Testis (tissue), 3 donors: ENCODE data around the gene GPR68. TPM values are rescaled to one million over a fixed set of nuclear protein-coding genes. Genes with fewer than 3 reads are reported as not detected.

ENCODE experiments used
- DNase-seq: peaks from one replicate; pipeline ENCODE4 v3.0.0-alpha.2; 2019
- H3K27ac ChIP-seq, 2 donors: fragments of 200-600 bp; sonication (generic); one replicate each; pipeline ENCODE4 v1.5.1; 2019
- H3K27me3 ChIP-seq: fragments of 200-600 bp; sonication (generic); one replicate; pipeline ENCODE4 v1.5.1; 2019
- H3K36me3 ChIP-seq: fragments of 200-600 bp; sonication (generic); one replicate; pipeline ENCODE4 v1.5.1; 2017; ENCODE audit warnings: low read depth; ENCODE audit errors: missing control alignments
- H3K4me1 ChIP-seq: fragments of 200-600 bp; sonication (generic); one replicate; pipeline ENCODE4 v1.5.1; 2019
- H3K4me3 ChIP-seq, 2 donors: fragments of 200-600 bp; sonication (generic); one replicate each; pipeline ENCODE4 v1.5.1; 2017 to 2019
- H3K9me3 ChIP-seq: fragments of 200-600 bp; sonication (generic); one replicate; pipeline ENCODE4 v1.5.1; 2017
- POLR2A ChIP-seq: fragments of 450-650 bp; IDR thresholded peaks from one replicate; pipeline ENCODE4 v1.6.1; 2017; ENCODE audit warnings: antibody characterized with exemption, mild to moderate bottlenecking, moderate library complexity
- WGBS, 2 donors: methylation state at CpG; one replicate each; pipeline ENCODE4 v1.1.5; 2018; 5-methylcytosine and 5-hydroxymethylcytosine counted together
- intact Hi-C: fragments of 100-400 bp; cut with DNase I; formaldehyde crosslinking; loops from one replicate; pipeline ENCODE4 v1.15.1; 2023; ENCODE audit warnings: low total_unique reads
- polyA plus RNA-seq: library from polyadenylated mRNA; stranded (reverse); fragments of 350-450 nt; fragmentation: Illumina TruSeq; extraction: RNeasy Lipid Tissue Mini Kit (QIAGEN cat#74804); gene quantifications from one replicate; pipeline ENCODE4 v1.2.3, GENCODE V29; 2014; ENCODE audit warnings: low read depth, low replicate concordance; ENCODE audit not compliant: insufficient read depth
- total RNA-seq, 2 donors: library from RNA; depleted of rRNA; stranded (reverse); fragments of >200 nt; gene quantifications; one replicate each; pipeline ENCODE4 v1.2.3, GENCODE V29; 2016
- TF ChIP-seq, protein P1 (sequence below), 3 experiments: fragments of 450-650 bp in 2 of 3; fragments of 200-600 bp in 1 of 3; sonication (generic) in 1 of 3; IDR thresholded peaks; one replicate each; pipeline ENCODE4 v1.5.1; 2016 to 2019; ENCODE audit warnings: antibody characterized with exemption in 3 of 3, mild to moderate bottlenecking in 2 of 3, moderate library complexity in 1 of 3

Gene GPR68
- total and polyA plus RNA-seq, 3 donors from 2014 or later = 1.1 to 3.8 (median 2.4) TPM

DNA sequence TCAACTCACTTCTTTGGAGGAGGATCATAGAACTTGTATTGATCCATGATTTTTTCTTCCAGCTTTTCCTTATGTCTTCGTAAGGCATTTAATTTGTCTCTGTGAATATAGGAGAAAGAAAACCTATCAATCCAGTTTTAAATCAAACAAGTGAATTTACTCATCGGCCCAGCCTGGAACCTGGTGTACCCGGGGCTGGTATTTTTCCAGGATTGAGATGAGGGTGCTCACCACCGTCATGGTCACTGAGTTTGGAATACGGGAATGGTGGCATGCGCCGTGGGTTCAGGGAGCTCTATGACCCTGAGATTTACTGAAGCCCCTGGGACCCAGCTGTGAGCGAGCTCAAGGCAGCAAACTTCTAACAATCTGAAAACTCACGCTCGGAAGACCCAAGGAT, 46.5 kb upstream of the GPR68 start:
- Histone ChIP-seq H3K9me3 (no peaks in the 10 kb centered on the region), H3K36me3 (no peaks in the 10 kb centered on the region), H3K4me3 (no peak overlapping the region), H3K27ac (no peak overlapping the region), H3K27me3 (no peaks in the 10 kb centered on the region), H3K4me1 (no peaks in the 10 kb centered on the region)
- intact Hi-C loops = no loop called here
- WGBS, 2 donors = 89 to 91% methylated on average over 10 of the region's 10 CpGs
- no peak for DNase-seq
- TF ChIP-seq, protein P1, sequence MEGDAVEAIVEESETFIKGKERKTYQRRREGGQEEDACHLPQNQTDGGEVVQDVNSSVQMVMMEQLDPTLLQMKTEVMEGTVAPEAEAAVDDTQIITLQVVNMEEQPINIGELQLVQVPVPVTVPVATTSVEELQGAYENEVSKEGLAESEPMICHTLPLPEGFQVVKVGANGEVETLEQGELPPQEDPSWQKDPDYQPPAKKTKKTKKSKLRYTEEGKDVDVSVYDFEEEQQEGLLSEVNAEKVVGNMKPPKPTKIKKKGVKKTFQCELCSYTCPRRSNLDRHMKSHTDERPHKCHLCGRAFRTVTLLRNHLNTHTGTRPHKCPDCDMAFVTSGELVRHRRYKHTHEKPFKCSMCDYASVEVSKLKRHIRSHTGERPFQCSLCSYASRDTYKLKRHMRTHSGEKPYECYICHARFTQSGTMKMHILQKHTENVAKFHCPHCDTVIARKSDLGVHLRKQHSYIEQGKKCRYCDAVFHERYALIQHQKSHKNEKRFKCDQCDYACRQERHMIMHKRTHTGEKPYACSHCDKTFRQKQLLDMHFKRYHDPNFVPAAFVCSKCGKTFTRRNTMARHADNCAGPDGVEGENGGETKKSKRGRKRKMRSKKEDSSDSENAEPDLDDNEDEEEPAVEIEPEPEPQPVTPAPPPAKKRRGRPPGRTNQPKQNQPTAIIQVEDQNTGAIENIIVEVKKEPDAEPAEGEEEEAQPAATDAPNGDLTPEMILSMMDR (IDR thresholded peaks at IDR 0.05) = no peak
- no peak for TF ChIP-seq POLR2A

DNA sequence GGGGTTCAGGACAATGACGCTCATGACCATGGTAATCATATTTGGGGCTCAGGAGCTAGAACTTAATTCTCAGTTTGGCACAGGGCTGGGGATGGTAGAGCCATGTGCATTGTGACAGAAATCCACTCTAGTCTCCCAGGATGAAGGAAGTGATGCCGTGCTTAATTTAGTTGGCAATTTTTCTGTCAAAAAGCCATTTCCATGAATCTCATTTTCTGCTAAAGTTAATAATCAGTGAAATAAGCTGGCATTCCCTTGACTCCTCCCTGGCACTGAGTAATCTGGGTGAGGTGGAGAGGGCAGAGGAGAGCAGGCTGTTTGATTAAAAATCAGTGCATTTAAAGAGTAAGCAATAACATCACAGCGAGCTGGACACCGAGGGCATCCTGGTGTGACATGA, 45.0 kb upstream of the GPR68 start:
- H3K4me1 ChIP-seq = no peaks in the 10 kb centered on the region
- 86 to 90% methylated on average over 4 of the region's 4 CpGs for WGBS, 2 donors
- intact Hi-C loops = loop anchor here (5.0 to 10.0 kb wide), 2 partner anchors 107 to 385 kb away; no protein-coding TSS in a partner anchor

DNA sequence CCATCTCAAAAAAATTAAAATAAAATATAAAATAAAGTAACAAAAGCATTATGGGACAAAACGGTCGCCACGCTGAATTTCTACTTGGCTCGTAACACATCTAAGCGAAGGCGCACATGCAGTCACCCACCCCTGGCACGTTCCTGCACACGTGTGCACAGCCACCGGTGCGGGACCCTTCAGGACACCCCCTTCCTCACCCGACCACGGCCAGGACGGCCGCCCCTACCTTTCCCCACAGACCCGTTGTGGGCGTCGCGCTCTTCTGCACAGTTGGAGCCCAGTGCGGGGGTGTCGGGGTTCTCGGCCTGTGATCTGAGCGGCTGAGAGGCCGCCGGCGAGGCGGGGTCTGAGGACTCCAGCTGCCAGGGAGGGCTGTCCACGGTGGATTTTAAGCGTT, 44.4 kb upstream of the GPR68 start:
- H3K27ac ChIP-seq = no peak overlapping the region
- H3K4me1 ChIP-seq = peaks cover 5% of the 10 kb centered on the region
- intact Hi-C loops = loop anchor here (5.0 to 10.0 kb wide), 2 partner anchors 107 to 384 kb away; no protein-coding TSS in a partner anchor
- no peaks in the 10 kb centered on the region for H3K9me3 ChIP-seq
- DNase-seq = no peak
- 92 to 97% methylated on average over 28 of the region's 28 CpGs for WGBS, 2 donors
- H3K36me3 ChIP-seq = no peaks in the 10 kb centered on the region
- H3K4me3 ChIP-seq = no peak overlapping the region
- H3K27me3 ChIP-seq = no peaks in the 10 kb centered on the region
- TF ChIP-seq, protein P1 (IDR thresholded peaks at IDR 0.05) = no peak
- no peak for TF ChIP-seq POLR2A

More for the DNA sequence above, 45.0 kb upstream of the GPR68 start:
- Histone ChIP-seq H3K9me3 (no peaks in the 10 kb centered on the region), H3K4me3 (no peak overlapping the region), H3K27ac (no peak overlapping the region), H3K27me3 (no peaks in the 10 kb centered on the region), H3K36me3 (no peaks in the 10 kb centered on the region)
- TF ChIP-seq, protein P1 (IDR thresholded peaks at IDR 0.05) = no peak
- TF ChIP-seq POLR2A = no peak
- DNase-seq = no peak

DNA sequence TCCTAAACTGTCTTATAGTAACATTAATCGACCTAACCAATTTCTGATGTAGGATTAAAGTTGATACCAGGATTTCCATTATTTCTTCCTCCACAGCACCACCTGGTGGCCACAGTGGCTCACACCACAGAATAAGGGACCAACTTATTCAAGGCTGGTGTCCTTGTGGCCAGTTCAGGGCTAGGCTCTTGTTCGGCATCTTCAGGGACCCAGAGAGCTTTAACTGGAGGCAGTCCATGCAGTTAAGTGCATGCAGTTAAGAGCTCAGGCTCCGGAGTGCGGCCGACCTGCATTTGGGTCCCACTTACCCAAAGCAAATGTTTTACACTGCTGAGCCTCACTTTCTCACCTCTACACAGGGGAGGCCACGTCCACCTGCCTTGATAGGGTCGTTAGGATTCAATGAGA, 42.0 kb upstream of the GPR68 start:
- WGBS, 2 donors = 40 to 41% methylated on average over 7 of the region's 7 CpGs
- H3K27ac ChIP-seq = no peak overlapping the region
- H3K9me3 ChIP-seq = no peaks in the 10 kb centered on the region
- intact Hi-C loops = loop anchor here (5.0 to 10.0 kb wide), 2 partner anchors 104 to 382 kb away; no protein-coding TSS in a partner anchor
- H3K4me1 ChIP-seq = peaks cover 11% of the 10 kb centered on the region
- H3K27me3 ChIP-seq = no peaks in the 10 kb centered on the region
- no peaks in the 10 kb centered on the region for H3K36me3 ChIP-seq
- H3K4me3 ChIP-seq = no peak overlapping the region
- TF ChIP-seq, protein P1 (IDR thresholded peaks at IDR 0.05) = peak; percentile 90 to 96 (median 95)
- TF ChIP-seq POLR2A = no peak
- DNase-seq = peak; percentile 87
